HEK293 (cell line): ENCODE data around the gene PRXL2B.
A peak's percentile ranks its signal among the peaks of the same experiment; 100 is the strongest.

Source experiments
- CTCF ChIA-PET: fragments of 350-600 bp; formaldehyde crosslinking; extraction: SDS; loops from one replicate; lab custom pipeline; 2021; ENCODE audit warnings: antibody characterized with exemption; lab: Yijun Ruan, JAX
- POLR2A ChIA-PET: fragments of 300-600 bp; formaldehyde crosslinking; extraction: SDS; loops from one replicate; lab custom pipeline; 2020; ENCODE audit warnings: antibody characterized with exemption, inconsistent platforms; lab: Yijun Ruan, JAX
- H3K27ac ChIP-seq: fragments of 200-500 bp; sonication (Bioruptor generic); 2 replicates; pipeline ENCODE4 v1.5.1; 2014; ENCODE audit warnings: low read depth, low read length, control low read depth, inconsistent platforms; ENCODE audit errors: extremely low read depth
- H3K36me3 ChIP-seq, 2 experiments: fragments of 200-500 bp in 1 of 2; sonication (Bioruptor generic) in 1 of 2; 1 replicate in 1 of 2; 2 replicates in 1 of 2; pipeline ENCODE4 v1.5.1; 2014 to 2017; ENCODE audit warnings: inconsistent platforms in 2 of 2, low read length in 2 of 2; ENCODE audit not compliant: control insufficient read depth in 2 of 2, insufficient read depth in 1 of 2
- H3K4me1 ChIP-seq: fragments of 200-500 bp; sonication (Bioruptor generic); 2 replicates; pipeline ENCODE4 v1.5.1; 2014; ENCODE audit warnings: mild to moderate bottlenecking, low read length, inconsistent platforms; ENCODE audit not compliant: control insufficient read depth, insufficient read depth
- H3K4me3 ChIP-seq: 2 replicates; pipeline ENCODE4 v1.5.1; 2011; ENCODE audit warnings: low read depth, mild to moderate bottlenecking, control low read depth, low read length, moderate library complexity
- H3K9me3 ChIP-seq: fragments of 200-500 bp; sonication (Bioruptor generic); 2 replicates; pipeline ENCODE4 v1.5.1; 2014; ENCODE audit warnings: low read depth, low read length, inconsistent platforms; ENCODE audit not compliant: control insufficient read depth, insufficient read depth
- AEBP2 ChIP-seq: fragments of 450-650 bp; formaldehyde crosslinking; IDR thresholded peaks from 2 replicates; pipeline ENCODE4 v1.5.1; 2016; ENCODE audit warnings: missing biosample characterization, missing genetic modification characterization, borderline replicate concordance
- GLIS1 ChIP-seq: fragments of 450-650 bp; formaldehyde crosslinking; IDR thresholded peaks from 2 replicates; pipeline ENCODE4 v1.5.1; 2016; ENCODE audit warnings: missing biosample characterization, missing genetic modification characterization
- GLIS2 ChIP-seq: fragments of 450-650 bp; formaldehyde crosslinking; IDR thresholded peaks from 2 replicates; pipeline ENCODE4 v1.5.1; 2016; ENCODE audit warnings: missing biosample characterization, missing genetic modification characterization
- ZBTB26 ChIP-seq: fragments of 450-650 bp; formaldehyde crosslinking; optimal IDR thresholded peaks from 2 replicates; pipeline ENCODE3; 2016; ENCODE audit warnings: missing biosample characterization, mild to moderate bottlenecking, missing genetic modification characterization
- ZIC2 ChIP-seq: fragments of 450-650 bp; formaldehyde crosslinking; IDR thresholded peaks from 2 replicates; pipeline ENCODE4 v1.5.1; 2016; ENCODE audit warnings: missing biosample characterization, missing genetic modification characterization
- ZNF18 ChIP-seq: fragments of 450-650 bp; formaldehyde crosslinking; IDR thresholded peaks from 2 replicates; pipeline ENCODE4 v1.5.1; 2016; ENCODE audit warnings: missing biosample characterization, missing genetic modification characterization
- ZNF324 ChIP-seq: fragments of 450-650 bp; formaldehyde crosslinking; IDR thresholded peaks from 2 replicates; pipeline ENCODE4 v1.5.1; 2016; ENCODE audit warnings: missing biosample characterization, missing genetic modification characterization
- ZNF362 ChIP-seq: fragments of 450-650 bp; formaldehyde crosslinking; IDR thresholded peaks from 2 replicates; pipeline ENCODE4 v1.5.1; 2016; ENCODE audit warnings: missing biosample characterization, missing genetic modification characterization
- ZNF501 ChIP-seq: fragments of 450-650 bp; formaldehyde crosslinking; IDR thresholded peaks from 2 replicates; pipeline ENCODE4 v1.5.1; 2016; ENCODE audit warnings: missing biosample characterization, missing genetic modification characterization
- ZNF544 ChIP-seq: fragments of 450-650 bp; formaldehyde crosslinking; IDR thresholded peaks from 2 replicates; pipeline ENCODE4 v1.5.0; 2017; ENCODE audit warnings: missing biosample characterization, missing genetic modification characterization
- ZNF654 ChIP-seq: fragments of 450-650 bp; formaldehyde crosslinking; IDR thresholded peaks from 2 replicates; pipeline ENCODE4 v1.5.1; 2016; ENCODE audit warnings: low read depth, missing biosample characterization, missing genetic modification characterization
- ZNF664 ChIP-seq: fragments of 450-650 bp; formaldehyde crosslinking; IDR thresholded peaks from 2 replicates; pipeline ENCODE4 v1.5.1; 2016; ENCODE audit warnings: missing biosample characterization, missing genetic modification characterization
- ZSCAN4 ChIP-seq: fragments of 450-650 bp; formaldehyde crosslinking; IDR thresholded peaks from 2 replicates; pipeline ENCODE4 v1.5.1; 2017; ENCODE audit warnings: missing biosample characterization, missing genetic modification characterization

PRXL2B gene

GRCh38 chr1:2629627-2630497, 43.3 kb downstream of the PRXL2B start (continued):
- no peak for TF ChIP-seq AEBP2 (tag by site-specific recombination)

- no peak overlapping the region for H3K4me3 ChIP-seq
- H3K36me3 ChIP-seq = no peaks in the 10 kb centered on the region
- no peak overlapping the region for H3K27ac ChIP-seq
- ChIA-PET CTCF (no interaction called here), POLR2A (no interaction called here)
- no peaks in the 10 kb centered on the region for H3K9me3 ChIP-seq
- H3K4me1 ChIP-seq = no peaks in the 10 kb centered on the region
- TF ChIP-seq ZNF664 (tag by site-specific recombination) (no peak), ZNF324 (no peak), ZBTB26 (tag by site-specific recombination) (peak; percentile 34), ZNF18 (0 out of 2 replicates have a peak, but pooled peaks have one; percentile 3), ZNF654 (tag by site-specific recombination) (no peak), ZSCAN4 (tag by site-specific recombination) (peak; percentile 43; the same call in 1 of the 2 replicates), ZNF501 (no peak)
- TF ChIP-seq, all 188 proteins: peak for 3
These were observed 44.0 kb downstream of the PRXL2B start for GRCh38 chr1:2630498-2631135.

GRCh38 chr1:2631136-2632050, 44.8 kb downstream of the PRXL2B start:
- TF ChIP-seq ZIC2 (tag by site-specific recombination) = 0 out of 2 replicates have a peak, but pooled peaks have one; percentile 10
- TF ChIP-seq GLIS2 = no peak
- TF ChIP-seq ZNF362 (tag by site-specific recombination) = no peak
- no peak for TF ChIP-seq ZNF544 (tag by site-specific recombination)
- TF ChIP-seq GLIS1 = peak; percentile 65
- TF ChIP-seq, all 188 proteins: peak for 2
- CTCF ChIA-PET = interaction anchor here (0.6 kb wide), 2 partner anchors 23 to 207 kb away, joined by 3 read pairs; no protein-coding TSS in a partner anchor
- Histone ChIP-seq H3K4me3 (no peak overlapping the region), H3K36me3 (no peaks in the 10 kb centered on the region), H3K9me3 (no peaks in the 10 kb centered on the region), H3K4me1 (no peaks in the 10 kb centered on the region), H3K27ac (no peak overlapping the region)
- POLR2A ChIA-PET = interaction anchor here (0.5 kb wide), 1 partner anchor 15 kb away, joined by 3 read pairs; no protein-coding TSS in a partner anchor
